Right lobe of liver (tissue), 6 donors: ENCODE results near the gene CMTM7. TPM values are rescaled to one million over a fixed set of nuclear protein-coding genes. Genes with fewer than 3 reads are reported as not detected.

ENCODE experiments used
- ATAC-seq, 4 donors: fragments of 200-7000 bp; cut with Tn5 transposase; one replicate each; pipeline ENCODE4 v1.9.1; 2020; ENCODE audit warnings: mild to moderate bottlenecking in 4 of 4, moderate library complexity in 4 of 4
- DNase-seq, 3 donors: peaks; one replicate each; pipeline ENCODE4 v3.0.0-alpha.2; 2020
- H3K27ac ChIP-seq, 3 donors: fragments of 200-600 bp; one replicate each; pipeline ENCODE4 v1.8.0; 2022
- H3K27me3 ChIP-seq, 2 donors: fragments of 200-600 bp; one replicate each; pipeline ENCODE4 v1.8.0; 2022
- H3K36me3 ChIP-seq, 4 donors: fragments of 200-600 bp; sonication (generic) in 1 of 4; one replicate each; pipeline versions ENCODE4 v1.5.1 to v1.8.0; 2017 to 2022; ENCODE audit warnings: control low read depth in 1 of 4
- H3K4me1 ChIP-seq, 4 donors: fragments of 200-600 bp; sonication (generic) in 1 of 4; one replicate each; pipeline versions ENCODE4 v1.5.1 to v1.8.0; 2017 to 2022; ENCODE audit warnings: control low read depth in 1 of 4
- H3K4me3 ChIP-seq, 3 donors: fragments of 200-600 bp; one replicate each; pipeline ENCODE4 v1.8.0; 2022
- H3K9me3 ChIP-seq, 4 donors: fragments of 200-600 bp; sonication (generic) in 1 of 4; one replicate each; pipeline versions ENCODE4 v1.5.1 to v1.8.0; 2017 to 2022; ENCODE audit warnings: control low read depth in 1 of 4
- POLR2A ChIP-seq: fragments of 450-650 bp; IDR thresholded peaks from one replicate; pipeline ENCODE4 v1.6.1; 2017; ENCODE audit warnings: antibody characterized with exemption, mild to moderate bottlenecking
- WGBS: methylation state at CpG from one replicate; pipeline ENCODE4 v1.1.6; 2018; ENCODE audit warnings: low coverage, low lambda C conversion rate; ENCODE audit not compliant: insufficient coverage; ENCODE audit errors: missing lambda C conversion rate; 5-methylcytosine and 5-hydroxymethylcytosine counted together
- intact Hi-C, 2 donors: fragments of 100-400 bp; cut with DNase I; formaldehyde crosslinking; loops; one replicate each; pipeline versions ENCODE4 v1.11.2 to v1.14.1; 2022
- total RNA-seq, 6 experiments: library from RNA; depleted of rRNA in 2 of 6; stranded (reverse); fragments of >200 nt in 2 of 6; fragmentation: NEBNext Ultra II Directional in 3 of 6; extraction: Animal tissue kit (Norgen Biotek cat#: 25700) in 3 of 6; gene quantifications; one replicate each; pipeline versions ENCODE4 v1.1.0 to v1.2.4, GENCODE V29; 2016 to 2023
- TF ChIP-seq, protein P1 (sequence below), 4 donors: fragments of 200-600 bp in 3 of 4; fragments of 450-650 bp in 1 of 4; IDR thresholded peaks; one replicate each; pipeline versions ENCODE4 v1.5.1 to v1.8.0; 2016 to 2022; ENCODE audit warnings: antibody characterized with exemption in 4 of 4, mild to moderate bottlenecking in 2 of 4
- donor health status: DM: no; HTN: yes; CAD: no.
- donor health status: DM: no; HTN: no; CAD: no.
- donor health status: DM: no; HTN: no; CAD: no.
- donor health status: DM: no; HTN: yes; CAD: no.
- donor health status: DM: no; HTN: yes; CAD: no.

CMTM7 gene
- total RNA-seq, 6 experiments from 2014 or later, result 2.7 to 9.8 (median 5.0) TPM

DNA sequence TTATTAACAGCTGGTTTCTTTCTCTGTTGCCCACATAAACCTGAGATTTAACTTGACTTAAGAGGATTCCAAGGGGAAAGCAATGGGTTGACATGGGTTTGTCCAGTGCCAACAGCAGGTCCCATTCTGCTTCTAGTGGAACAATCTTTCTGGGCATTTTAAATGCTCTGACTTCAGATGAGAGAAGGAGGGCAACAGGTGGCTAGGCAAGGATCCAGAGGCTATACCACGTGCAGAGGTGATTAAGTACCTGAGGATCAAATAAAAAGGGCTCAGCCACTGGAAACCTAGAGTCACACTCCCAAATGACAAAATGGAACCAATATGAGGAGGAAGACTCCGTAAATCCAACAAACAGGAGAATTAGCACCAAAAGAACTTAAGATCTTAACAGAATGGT, 82.5 kb downstream of the CMTM7 start:
- WGBS, result 100% methylated on average over 2 of the region's 2 CpGs
- Histone ChIP-seq H3K27ac (no peak overlapping the region), H3K4me1 (peaks cover 0 to 12% (median 7%) of the 10 kb centered on the region in 4 donors), H3K27me3 (no peaks in the 10 kb centered on the region), H3K36me3 (no peaks in the 10 kb centered on the region), H3K4me3 (no peak overlapping the region), H3K9me3 (no peaks in the 10 kb centered on the region)
- intact Hi-C loops, result no loop called here
- ATAC-seq (no peak), DNase-seq (no peak)
- TF ChIP-seq POLR2A, result no peak
- TF ChIP-seq, protein P1, sequence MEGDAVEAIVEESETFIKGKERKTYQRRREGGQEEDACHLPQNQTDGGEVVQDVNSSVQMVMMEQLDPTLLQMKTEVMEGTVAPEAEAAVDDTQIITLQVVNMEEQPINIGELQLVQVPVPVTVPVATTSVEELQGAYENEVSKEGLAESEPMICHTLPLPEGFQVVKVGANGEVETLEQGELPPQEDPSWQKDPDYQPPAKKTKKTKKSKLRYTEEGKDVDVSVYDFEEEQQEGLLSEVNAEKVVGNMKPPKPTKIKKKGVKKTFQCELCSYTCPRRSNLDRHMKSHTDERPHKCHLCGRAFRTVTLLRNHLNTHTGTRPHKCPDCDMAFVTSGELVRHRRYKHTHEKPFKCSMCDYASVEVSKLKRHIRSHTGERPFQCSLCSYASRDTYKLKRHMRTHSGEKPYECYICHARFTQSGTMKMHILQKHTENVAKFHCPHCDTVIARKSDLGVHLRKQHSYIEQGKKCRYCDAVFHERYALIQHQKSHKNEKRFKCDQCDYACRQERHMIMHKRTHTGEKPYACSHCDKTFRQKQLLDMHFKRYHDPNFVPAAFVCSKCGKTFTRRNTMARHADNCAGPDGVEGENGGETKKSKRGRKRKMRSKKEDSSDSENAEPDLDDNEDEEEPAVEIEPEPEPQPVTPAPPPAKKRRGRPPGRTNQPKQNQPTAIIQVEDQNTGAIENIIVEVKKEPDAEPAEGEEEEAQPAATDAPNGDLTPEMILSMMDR (IDR thresholded peaks at IDR 0.05), result no peak

DNA sequence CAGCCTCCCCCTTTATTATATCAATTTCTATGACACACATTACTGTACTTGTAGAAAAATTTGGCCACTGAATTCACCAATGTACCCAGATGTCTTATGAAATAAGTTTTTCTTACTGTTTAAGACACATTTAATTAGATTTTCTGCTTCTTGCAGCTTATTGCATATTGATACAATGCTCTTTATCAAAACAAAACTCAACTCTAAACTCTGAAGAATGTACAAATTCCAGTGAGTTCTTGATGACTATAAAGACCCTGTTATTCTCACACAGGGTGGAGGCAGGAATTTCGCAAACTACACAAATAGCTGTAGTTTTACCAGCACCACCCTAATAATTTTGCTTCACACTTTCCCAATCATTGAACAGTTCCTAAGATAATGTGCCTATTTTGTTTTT, 89.0 kb downstream of the CMTM7 start:
- intact Hi-C loops, result no loop called here
- ATAC-seq, result no peak
- 100% methylated on average over 1 of the region's 1 CpG for WGBS

DNA sequence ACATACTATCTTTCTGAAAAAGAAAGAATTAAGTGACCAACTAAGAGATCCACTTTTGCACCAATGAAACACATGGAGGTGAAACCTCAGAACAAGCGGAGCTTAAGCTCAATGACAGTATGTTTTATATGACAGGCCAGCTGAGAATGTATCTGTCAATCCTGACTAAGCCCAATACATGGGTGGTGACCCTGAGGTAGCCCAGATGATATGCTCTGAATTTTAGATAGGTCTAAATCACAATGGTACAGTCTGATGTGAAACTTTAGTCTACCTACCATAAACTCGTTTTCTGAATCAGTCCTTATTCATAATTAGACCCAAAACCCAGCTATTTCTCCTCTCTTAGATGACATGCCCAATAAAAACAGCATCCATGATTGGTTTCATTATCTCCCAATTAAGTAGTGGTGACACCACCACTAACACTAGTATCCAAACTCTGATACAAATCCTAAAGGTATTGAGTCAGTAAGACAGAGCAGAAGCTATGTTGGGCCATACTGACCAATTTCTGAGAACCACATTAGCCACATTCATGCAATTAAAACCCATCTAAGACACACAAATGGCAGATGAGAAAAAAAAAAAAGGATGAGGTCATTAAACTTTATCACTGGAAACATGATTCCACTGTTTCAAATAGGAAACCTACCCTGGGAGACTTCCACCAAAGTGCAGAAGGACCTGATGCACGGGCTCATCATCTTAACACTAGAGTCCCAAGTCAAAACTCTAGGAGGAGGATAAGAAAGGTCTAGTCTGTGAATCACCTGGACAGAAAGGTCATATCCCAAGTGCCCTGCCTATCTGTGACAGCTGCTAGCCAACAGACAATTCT, 90.4 kb downstream of the CMTM7 start:
- H3K27ac ChIP-seq, result no peak overlapping the region
- H3K27me3 ChIP-seq, result no peaks in the 10 kb centered on the region
- intact Hi-C loops, result no loop called here
- TF ChIP-seq, protein P1 (IDR thresholded peaks at IDR 0.05), result no peak
- TF ChIP-seq POLR2A, result no peak
- no peak for ATAC-seq
- H3K9me3 ChIP-seq, result no peaks in the 10 kb centered on the region
- no peak for DNase-seq
- H3K4me1 ChIP-seq, result no peaks in the 10 kb centered on the region
- H3K4me3 ChIP-seq, result no peak overlapping the region
- peaks cover 0 to 28% (median 7%) of the 10 kb centered on the region in 4 donors for H3K36me3 ChIP-seq
- 94% methylated on average over 2 of the region's 3 CpGs for WGBS

More for the DNA sequence above, 89.0 kb downstream of the CMTM7 start:
- no peaks in the 10 kb centered on the region for H3K27me3 ChIP-seq
- TF ChIP-seq, protein P1 (IDR thresholded peaks at IDR 0.05), result no peak
- TF ChIP-seq POLR2A, result no peak
- no peak overlapping the region for H3K4me3 ChIP-seq
- DNase-seq, result no peak
- H3K27ac ChIP-seq, result no peak overlapping the region
- no peaks in the 10 kb centered on the region for H3K4me1 ChIP-seq
- H3K9me3 ChIP-seq, result no peaks in the 10 kb centered on the region
- H3K36me3 ChIP-seq, result peaks cover 0 to 17% (median 2%) of the 10 kb centered on the region in 4 donors

DNA sequence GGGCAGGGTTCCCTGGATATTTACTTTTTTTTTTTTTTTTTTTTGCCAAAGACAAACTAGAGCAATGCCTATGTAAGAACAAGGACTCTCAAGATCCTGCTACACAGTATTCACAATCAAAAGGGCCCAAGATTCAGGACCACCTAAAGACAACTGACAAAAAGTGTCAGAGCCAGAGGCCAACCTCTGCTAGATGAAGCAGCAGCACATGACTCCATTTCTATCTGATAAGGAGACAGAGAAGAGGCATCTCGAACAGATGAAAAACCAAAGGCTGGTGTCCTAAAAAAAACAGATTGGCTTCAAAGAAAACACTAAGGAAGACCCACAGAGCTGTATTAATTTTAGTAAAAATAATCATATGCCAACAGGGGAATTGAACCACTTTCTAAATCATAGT, 91.0 kb downstream of the CMTM7 start:
- no peak for ATAC-seq
- Histone ChIP-seq H3K36me3 (peaks cover 0 to 35% (median 8%) of the 10 kb centered on the region in 4 donors), H3K4me3 (no peak overlapping the region), H3K27ac (no peak overlapping the region), H3K9me3 (no peaks in the 10 kb centered on the region), H3K27me3 (no peaks in the 10 kb centered on the region), H3K4me1 (no peaks in the 10 kb centered on the region)
- intact Hi-C loops, result no loop called here
- TF ChIP-seq POLR2A, result no peak
- TF ChIP-seq, protein P1 (IDR thresholded peaks at IDR 0.05), result no peak
- WGBS, result 93% methylated on average over 1 of the region's 1 CpG
- DNase-seq, result no peak
